ENCODE measurements around the gene CPNE8. TPM values are rescaled to one million over a fixed set of nuclear protein-coding genes. Genes with fewer than 3 reads are reported as not detected.

The CPNE8 gene
- total RNA-seq (10 to 100 TPM in 4 of 7 donors, 1 to 10 TPM in 3; 8.4 to 16.1 (median 10.5) TPM), polyA plus RNA-seq (1 to 10 TPM; 4.6 to 7.5 TPM)
- long read RNA-seq, donor 1, partial matches to known transcripts, result 1 of 4 reads
- long read RNA-seq, donor 1, other reads (novel, unspliced or antisense), result 2 of 4 reads
- long read RNA-seq, donor 2, result 0 reads
- long read RNA-seq, donor 3, partial matches to known transcripts, result 1 of 4 reads
- long read RNA-seq, donor 3, other reads (novel, unspliced or antisense), result 2 of 4 reads

- no peaks in the 10 kb centered on the region for H3K36me3 ChIP-seq
- H3K27ac ChIP-seq, result peak within 1 kb of the TSS; percentile 82 to 91
- intact Hi-C loops (cut with DNase I), result no loop called here
- peak; percentile 83 to 89 (median 84) for DNase-seq
- H3K27me3 ChIP-seq, result no peaks in the 10 kb centered on the region
- H3K4me3 ChIP-seq, result peak within 1 kb of the TSS; percentile 56
- 0 to 1% (median 1%) methylated on average over 45 to 54 of the region's 54 CpGs for WGBS, 3 donors
- no peaks in the 10 kb centered on the region for H3K4me1 ChIP-seq (ENCODE audit: insufficient read depth)
- TF ChIP-seq, protein P1, sequence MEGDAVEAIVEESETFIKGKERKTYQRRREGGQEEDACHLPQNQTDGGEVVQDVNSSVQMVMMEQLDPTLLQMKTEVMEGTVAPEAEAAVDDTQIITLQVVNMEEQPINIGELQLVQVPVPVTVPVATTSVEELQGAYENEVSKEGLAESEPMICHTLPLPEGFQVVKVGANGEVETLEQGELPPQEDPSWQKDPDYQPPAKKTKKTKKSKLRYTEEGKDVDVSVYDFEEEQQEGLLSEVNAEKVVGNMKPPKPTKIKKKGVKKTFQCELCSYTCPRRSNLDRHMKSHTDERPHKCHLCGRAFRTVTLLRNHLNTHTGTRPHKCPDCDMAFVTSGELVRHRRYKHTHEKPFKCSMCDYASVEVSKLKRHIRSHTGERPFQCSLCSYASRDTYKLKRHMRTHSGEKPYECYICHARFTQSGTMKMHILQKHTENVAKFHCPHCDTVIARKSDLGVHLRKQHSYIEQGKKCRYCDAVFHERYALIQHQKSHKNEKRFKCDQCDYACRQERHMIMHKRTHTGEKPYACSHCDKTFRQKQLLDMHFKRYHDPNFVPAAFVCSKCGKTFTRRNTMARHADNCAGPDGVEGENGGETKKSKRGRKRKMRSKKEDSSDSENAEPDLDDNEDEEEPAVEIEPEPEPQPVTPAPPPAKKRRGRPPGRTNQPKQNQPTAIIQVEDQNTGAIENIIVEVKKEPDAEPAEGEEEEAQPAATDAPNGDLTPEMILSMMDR (IDR thresholded peaks at IDR 0.05), result peak in 2 of 3 donors; percentile 5 to 38
- TF ChIP-seq POLR2A (IDR thresholded peaks at IDR 0.05) (peak; percentile 69), EP300 (IDR thresholded peaks at IDR 0.05) (no peak)
- no peaks in the 10 kb centered on the region for H3K9me3 ChIP-seq
Observed at GRCh38 chr12:38905480-38906351, at the start of gene CPNE8. CPNE8 (minus strand) TSS chr12:38905591; CDS start chr12:38905534, 57 bp downstream.

DNA sequence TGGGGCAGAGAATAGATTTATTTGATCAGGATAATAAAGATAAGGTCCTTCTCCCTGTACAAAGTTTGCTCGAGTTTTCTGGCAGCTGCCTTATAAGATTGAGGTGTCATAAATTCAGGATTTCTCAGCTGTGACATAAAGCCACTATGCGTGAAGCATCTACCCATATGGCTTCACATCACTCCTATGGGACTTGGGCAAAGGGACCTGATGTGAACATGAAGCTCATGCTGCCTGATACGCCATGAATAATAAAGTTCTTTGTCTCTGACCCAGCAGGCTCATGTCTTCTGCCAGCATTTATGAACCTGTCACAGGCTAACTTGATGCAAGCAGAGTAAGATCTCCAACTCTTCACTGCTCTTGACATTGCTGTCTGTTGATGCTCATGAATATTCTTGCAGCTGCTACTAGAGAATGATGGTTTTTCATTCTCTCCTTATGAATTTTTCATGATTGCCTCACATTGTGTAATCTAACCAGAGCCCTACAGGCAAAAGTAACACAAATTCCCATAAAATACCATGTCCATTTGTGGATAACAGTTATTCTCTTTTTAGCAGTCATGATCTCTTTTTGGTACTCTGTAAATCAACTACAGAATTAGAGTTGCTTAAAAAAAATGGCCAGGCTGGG, 49.0 kb upstream of the CPNE8 start:
- no peak for DNase-seq
- intact Hi-C loops (cut with DNase I), result no loop called here
- Histone ChIP-seq H3K27me3 (no peaks in the 10 kb centered on the region), H3K27ac (no peak overlapping the region), H3K36me3 (no peaks in the 10 kb centered on the region), H3K9me3 (no peaks in the 10 kb centered on the region), H3K4me1 (ENCODE audit: insufficient read depth) (no peaks in the 10 kb centered on the region), H3K4me3 (no peak overlapping the region)
- 55 to 68% (median 65%) methylated on average over 3 of the region's 3 CpGs for WGBS, 3 donors
- TF ChIP-seq EP300 (IDR thresholded peaks at IDR 0.05) (no peak), POLR2A (IDR thresholded peaks at IDR 0.05) (no peak)
- TF ChIP-seq, protein P1 (IDR thresholded peaks at IDR 0.05), result no peak

DNA sequence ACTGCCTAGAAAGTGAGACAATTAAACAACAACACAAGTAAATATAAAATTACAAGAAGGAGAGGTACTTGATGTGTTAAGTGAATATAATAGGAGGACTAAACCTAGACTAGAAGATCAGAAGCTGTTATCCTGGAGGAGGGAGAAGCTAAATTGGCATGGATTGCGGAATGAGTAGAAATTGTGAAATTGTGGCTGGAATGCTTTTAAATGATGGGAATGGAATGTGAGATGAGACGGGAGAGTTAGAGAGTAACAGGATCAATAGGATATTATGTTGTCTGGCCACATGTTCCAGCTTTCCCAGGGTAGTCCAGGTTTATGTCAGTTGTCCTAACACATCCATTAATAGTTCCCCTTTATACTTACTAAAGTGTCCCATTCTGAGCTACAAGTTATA, 44.0 kb upstream of the CPNE8 start:
- intact Hi-C loops (cut with DNase I), result no loop called here
- Histone ChIP-seq H3K4me1 (ENCODE audit: insufficient read depth) (no peaks in the 10 kb centered on the region), H3K4me3 (no peak overlapping the region), H3K9me3 (no peaks in the 10 kb centered on the region), H3K36me3 (no peaks in the 10 kb centered on the region), H3K27me3 (no peaks in the 10 kb centered on the region), H3K27ac (no peak overlapping the region)
- TF ChIP-seq EP300 (IDR thresholded peaks at IDR 0.05) (no peak), POLR2A (IDR thresholded peaks at IDR 0.05) (no peak)
- TF ChIP-seq, protein P1 (IDR thresholded peaks at IDR 0.05), result no peak
- 63 to 72% (median 63%) methylated on average over 2 of the region's 2 CpGs for WGBS, 3 donors
- DNase-seq, result no peak

- Histone ChIP-seq H3K4me1 (ENCODE audit: insufficient read depth) (no peaks in the 10 kb centered on the region), H3K27ac (no peak overlapping the region), H3K4me3 (no peak overlapping the region), H3K27me3 (no peaks in the 10 kb centered on the region), H3K36me3 (no peaks in the 10 kb centered on the region), H3K9me3 (no peaks in the 10 kb centered on the region)
- no peak for DNase-seq
- 57 to 74% (median 64%) methylated on average over 1 of the region's 1 CpG for WGBS, 3 donors
- intact Hi-C loops (cut with DNase I), result no loop called here
- TF ChIP-seq EP300 (IDR thresholded peaks at IDR 0.05) (no peak), POLR2A (IDR thresholded peaks at IDR 0.05) (no peak)
- TF ChIP-seq, protein P1 (IDR thresholded peaks at IDR 0.05), result no peak
Observed at GRCh38 chr12:38934686-38935085, 29.3 kb upstream of the CPNE8 start.

Data from ovary (tissue), 10 donors.